GM19238 (cell line): ENCODE data around the gene SPIRE1.
"Not testable (repeated sequence)": the region's sequence is repeated elsewhere in the genome, so short reads cannot be mapped to it uniquely, and the experiment has no call there.

Experiments used
- DNase-seq: peaks from one replicate; pipeline ENCODE4 v3.0.0; 2011; ENCODE audit warnings: low spot score; ENCODE audit not compliant: insufficient read length

The SPIRE1 gene

GRCh38 chr18:12599966-12600365, 57.9 kb downstream of the SPIRE1 start:
- no peak for DNase-seq

GRCh38 chr18:12599543-12599942, 58.4 kb downstream of the SPIRE1 start:
- DNase-seq, result no peak

GRCh38 chr18:12598181-12598930, 59.6 kb downstream of the SPIRE1 start:
- DNase-seq, result no peak

GRCh38 chr18:12597760-12598159, 60.1 kb downstream of the SPIRE1 start:
- DNase-seq, result no peak

GRCh38 chr18:12595571-12596255, 62.2 kb downstream of the SPIRE1 start:
- no peak for DNase-seq

- no peak for DNase-seq
Observed at GRCh38 chr18:12593866-12594265, 64.0 kb downstream of the SPIRE1 start.

GRCh38 chr18:12592597-12593127, 65.2 kb downstream of the SPIRE1 start:
- DNase-seq, result no peak

- DNase-seq, result no peak
Observed at GRCh38 chr18:12589448-12589847, 68.5 kb downstream of the SPIRE1 start.

- DNase-seq, result no peak
Observed at GRCh38 chr18:12586956-12587355, 71.0 kb downstream of the SPIRE1 start.

GRCh38 chr18:12585218-12585617, 72.7 kb downstream of the SPIRE1 start:
- no peak for DNase-seq

- no peak for DNase-seq
Observed at GRCh38 chr18:12580630-12581342, 77.1 kb downstream of the SPIRE1 start.

- no peak for DNase-seq
Observed at GRCh38 chr18:12579775-12580174, 78.1 kb downstream of the SPIRE1 start.

GRCh38 chr18:12577848-12578247, 80.1 kb downstream of the SPIRE1 start:
- DNase-seq, result no peak

GRCh38 chr18:12574494-12575185, 83.3 kb downstream of the SPIRE1 start:
- DNase-seq, result no peak

- no peak for DNase-seq
Observed at GRCh38 chr18:12571630-12572029, 86.3 kb downstream of the SPIRE1 start.

- no peak for DNase-seq
Observed at GRCh38 chr18:12569791-12570190, 88.1 kb downstream of the SPIRE1 start.

- no peak for DNase-seq
Observed at GRCh38 chr18:12567849-12568248, 90.1 kb downstream of the SPIRE1 start.

- DNase-seq, result no peak
Observed at GRCh38 chr18:12564861-12565260, 93.0 kb downstream of the SPIRE1 start.

- no peak for DNase-seq
Observed at GRCh38 chr18:12564378-12564777, 93.5 kb downstream of the SPIRE1 start.

- not testable (repeated sequence) for DNase-seq
Observed at GRCh38 chr18:12560600-12560999, 97.3 kb downstream of the SPIRE1 start.

- DNase-seq, result no peak
Observed at GRCh38 chr18:12559319-12559718, 98.6 kb downstream of the SPIRE1 start.
